GOT3 (cell line): ENCODE results near the gene TKFC.
"Not testable (repeated sequence)": the region's sequence is repeated elsewhere in the genome, so short reads cannot be mapped to it uniquely, and the experiment has no call there.

Experiments
- DNase-seq: peaks from one replicate; lab custom pipeline; 2025; ENCODE audit warnings: mixed read lengths; lab: John Stamatoyannopoulos, UW

Gene TKFC

GRCh38 chr11:61368646-61369045 lies 35.6 kb downstream of the TKFC start:
- no peak for DNase-seq

- DNase-seq, result no peak
These were observed 36.6 kb downstream of the TKFC start for GRCh38 chr11:61369372-61370348.

GRCh38 chr11:61370349-61371005 lies 37.4 kb downstream of the TKFC start:
- no peak for DNase-seq

GRCh38 chr11:61372659-61373420 lies 39.8 kb downstream of the TKFC start:
- DNase-seq, result no peak

GRCh38 chr11:61375761-61376108 lies 42.7 kb downstream of the TKFC start:
- no peak for DNase-seq

GRCh38 chr11:61377461-61378160 lies 44.6 kb downstream of the TKFC start:
- no peak for DNase-seq

GRCh38 chr11:61378713-61379313 lies 45.8 kb downstream of the TKFC start:
- DNase-seq, result peak; percentile 40

- DNase-seq, result no peak
These were observed 47.9 kb downstream of the TKFC start for GRCh38 chr11:61380884-61381283.

GRCh38 chr11:61383859-61384258 lies 50.8 kb downstream of the TKFC start:
- not testable (repeated sequence) for DNase-seq

GRCh38 chr11:61384271-61385242 lies 51.5 kb downstream of the TKFC start:
- DNase-seq, result no peak

- DNase-seq, result no peak
These were observed 57.1 kb downstream of the TKFC start for GRCh38 chr11:61390161-61390560.

- DNase-seq, result no peak
These were observed 60.1 kb downstream of the TKFC start for GRCh38 chr11:61392981-61393595.
